GM08714 (cell line): ENCODE results near the gene RAP1GAP.

Source experiments
- H3K4me3 ChIP-seq: fragments of 200-500 bp; sonication (Bioruptor generic); 2 replicates; pipeline ENCODE4 v1.5.1; 2014; ENCODE audit warnings: mild to moderate bottlenecking, low read length, inconsistent platforms
- ZNF274 ChIP-seq: IDR thresholded peaks from 2 replicates; pipeline ENCODE4 v1.6.1; 2012; ENCODE audit warnings: mild to moderate bottlenecking, low read depth, low read length

Gene RAP1GAP

GRCh38 chr1:21598417-21598816 is 70.7 kb downstream of the RAP1GAP start:
- TF ChIP-seq ZNF274 = no peak
- H3K4me3 ChIP-seq = no peak overlapping the region

- no peak for TF ChIP-seq ZNF274
- H3K4me3 ChIP-seq = no peak overlapping the region
These were observed 71.4 kb downstream of the RAP1GAP start for GRCh38 chr1:21597753-21598152.

- no peak for TF ChIP-seq ZNF274
- no peak overlapping the region for H3K4me3 ChIP-seq
These were observed 72.5 kb downstream of the RAP1GAP start for GRCh38 chr1:21596628-21597027.

- H3K4me3 ChIP-seq = no peak overlapping the region
- no peak for TF ChIP-seq ZNF274
These were observed 73.0 kb downstream of the RAP1GAP start for GRCh38 chr1:21596174-21596573.

GRCh38 chr1:21594935-21595897 is 73.9 kb downstream of the RAP1GAP start:
- no peak for TF ChIP-seq ZNF274
- no peak overlapping the region for H3K4me3 ChIP-seq

- H3K4me3 ChIP-seq = no peak overlapping the region
- no peak for TF ChIP-seq ZNF274
These were observed 74.7 kb downstream of the RAP1GAP start for GRCh38 chr1:21594501-21594900.

GRCh38 chr1:21593231-21593630 is 75.9 kb downstream of the RAP1GAP start:
- no peak for TF ChIP-seq ZNF274
- no peak overlapping the region for H3K4me3 ChIP-seq

GRCh38 chr1:21592086-21592865 is 76.9 kb downstream of the RAP1GAP start:
- no peak for TF ChIP-seq ZNF274
- H3K4me3 ChIP-seq = no peak overlapping the region

GRCh38 chr1:21590934-21591333 is 78.2 kb downstream of the RAP1GAP start:
- H3K4me3 ChIP-seq = no peak overlapping the region
- no peak for TF ChIP-seq ZNF274

GRCh38 chr1:21590126-21590880 is 78.9 kb downstream of the RAP1GAP start:
- no peak for TF ChIP-seq ZNF274
- no peak overlapping the region for H3K4me3 ChIP-seq

- no peak for TF ChIP-seq ZNF274
- H3K4me3 ChIP-seq = no peak overlapping the region
These were observed 79.5 kb downstream of the RAP1GAP start for GRCh38 chr1:21589618-21590017.

- H3K4me3 ChIP-seq = no peak overlapping the region
- TF ChIP-seq ZNF274 = no peak
These were observed 81.6 kb downstream of the RAP1GAP start for GRCh38 chr1:21587602-21587953.

- no peak for TF ChIP-seq ZNF274
- no peak overlapping the region for H3K4me3 ChIP-seq
These were observed 82.1 kb downstream of the RAP1GAP start for GRCh38 chr1:21586846-21587601.

GRCh38 chr1:21586222-21586621 is 82.9 kb downstream of the RAP1GAP start:
- TF ChIP-seq ZNF274 = no peak
- H3K4me3 ChIP-seq = no peak overlapping the region

GRCh38 chr1:21585037-21585436 is 84.1 kb downstream of the RAP1GAP start:
- H3K4me3 ChIP-seq = no peak overlapping the region
- TF ChIP-seq ZNF274 = no peak
